Measurements from ENCODE around the gene UBAC2.
A peak's percentile ranks its signal among the peaks of the same experiment; 100 is the strongest.
"Not testable (repeated sequence)": the region's sequence is repeated elsewhere in the genome, so short reads cannot be mapped to it uniquely, and the experiment has no call there.

UBAC2 gene

DNA sequence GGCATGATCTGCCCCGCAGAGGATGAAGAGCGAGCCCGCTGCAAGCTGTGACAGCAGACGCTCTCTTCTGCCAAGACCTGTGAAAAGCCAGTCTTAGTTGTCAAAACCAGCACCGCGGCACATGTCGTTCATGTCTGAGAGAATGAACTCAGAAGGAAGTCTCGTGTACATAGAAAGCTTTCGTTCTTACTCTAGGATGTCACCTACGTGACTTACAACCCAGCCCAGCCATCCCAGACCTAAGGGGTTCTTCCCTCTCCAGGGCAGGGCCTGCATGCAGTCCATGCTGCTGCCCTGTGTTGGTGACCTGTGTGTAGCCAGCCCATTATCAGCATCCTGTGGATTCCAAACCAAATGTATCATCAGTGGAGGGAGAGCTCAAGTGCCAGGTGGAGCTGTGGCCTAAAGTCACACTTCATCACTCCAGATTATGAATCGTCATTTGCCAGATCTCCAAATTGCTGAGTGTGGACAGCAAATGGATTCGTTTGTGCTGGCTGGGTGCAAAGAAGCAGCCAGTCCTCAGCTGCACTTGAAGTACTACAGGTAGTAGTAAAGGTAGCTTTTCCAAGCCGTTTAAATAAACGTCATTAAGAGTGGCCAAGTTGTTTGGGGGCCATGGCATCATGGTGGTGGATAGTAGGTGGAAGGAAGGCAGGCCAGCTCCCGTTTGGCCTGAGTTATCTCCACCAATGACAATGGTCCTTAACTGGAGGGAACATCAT lies 180.4 kb downstream of the UBAC2 start:
- DNase-seq (ENCODE audit: low spot score): no peak

GRCh38 chr13:99381766-99382165 lies 181.1 kb downstream of the UBAC2 start:
- DNase-seq (ENCODE audit: low spot score): no peak

- no peak for DNase-seq (ENCODE audit: low spot score)
Measured at GRCh38 chr13:99382428-99383133, 181.9 kb downstream of the UBAC2 start.

DNA sequence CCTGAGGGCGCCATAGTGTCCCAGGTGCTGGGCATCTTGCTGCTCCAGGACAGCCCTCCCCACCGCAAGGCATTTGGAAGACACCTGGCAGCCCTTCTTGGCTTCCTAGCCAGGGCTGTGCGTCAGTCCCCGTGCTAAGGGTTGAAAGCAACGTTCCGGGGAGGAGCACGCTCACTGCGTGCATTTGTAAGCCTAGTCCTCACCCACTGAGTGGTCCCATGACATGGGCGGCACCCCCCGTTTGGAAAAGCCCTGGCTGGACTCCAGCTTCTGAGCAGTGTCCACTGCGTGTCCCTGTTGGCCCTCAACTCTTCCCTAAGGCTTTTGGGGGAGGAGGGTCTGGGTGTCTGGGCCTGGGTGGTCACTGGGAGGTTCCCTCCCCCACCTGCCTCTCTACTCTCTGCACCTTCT lies 182.9 kb downstream of the UBAC2 start:
- no peak for DNase-seq (ENCODE audit: low spot score)

DNA sequence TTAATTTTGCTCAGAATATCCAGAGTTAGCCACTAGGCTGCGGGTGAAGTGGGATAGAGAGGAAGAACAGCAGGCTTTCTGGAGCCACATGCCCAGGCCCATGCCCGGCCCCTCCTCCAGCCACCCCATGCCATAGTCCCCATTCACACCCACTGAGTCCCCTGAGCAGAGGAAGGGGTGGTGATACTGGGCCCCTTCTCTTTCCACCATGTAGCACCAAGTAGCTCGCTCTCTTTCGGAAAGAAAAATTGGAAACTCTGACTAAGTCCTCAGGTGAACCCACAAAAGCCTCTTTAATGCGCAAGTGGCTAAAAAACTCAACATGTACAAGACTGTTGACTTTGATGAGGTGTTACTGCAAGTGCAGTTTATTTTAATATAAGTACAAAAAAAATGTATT lies 183.3 kb downstream of the UBAC2 start:
- no peak for DNase-seq (ENCODE audit: low spot score)

DNA sequence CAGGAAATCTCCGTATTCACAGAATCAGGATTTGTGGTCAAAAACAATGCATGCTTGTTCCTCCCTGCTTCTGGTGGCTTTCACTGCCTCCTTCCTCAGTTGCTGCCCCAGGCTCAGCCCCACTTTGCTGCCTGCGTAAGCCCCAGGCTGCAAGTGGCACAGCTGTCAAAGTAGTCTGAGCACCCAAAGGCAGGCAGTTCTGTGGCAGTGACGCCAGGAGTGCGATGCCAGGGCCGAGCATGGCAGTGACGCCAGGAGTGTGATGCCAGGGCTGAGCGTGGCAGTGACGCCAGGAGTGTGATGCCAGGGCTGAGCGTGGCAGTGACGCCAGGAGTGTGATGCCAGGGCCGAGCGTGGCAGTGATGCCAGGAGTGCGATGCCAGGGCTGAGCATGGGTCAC lies 183.8 kb downstream of the UBAC2 start:
- no peak for DNase-seq (ENCODE audit: low spot score)

- DNase-seq (ENCODE audit: low spot score): no peak
Measured at GRCh38 chr13:99385161-99385560, 184.5 kb downstream of the UBAC2 start.

DNA sequence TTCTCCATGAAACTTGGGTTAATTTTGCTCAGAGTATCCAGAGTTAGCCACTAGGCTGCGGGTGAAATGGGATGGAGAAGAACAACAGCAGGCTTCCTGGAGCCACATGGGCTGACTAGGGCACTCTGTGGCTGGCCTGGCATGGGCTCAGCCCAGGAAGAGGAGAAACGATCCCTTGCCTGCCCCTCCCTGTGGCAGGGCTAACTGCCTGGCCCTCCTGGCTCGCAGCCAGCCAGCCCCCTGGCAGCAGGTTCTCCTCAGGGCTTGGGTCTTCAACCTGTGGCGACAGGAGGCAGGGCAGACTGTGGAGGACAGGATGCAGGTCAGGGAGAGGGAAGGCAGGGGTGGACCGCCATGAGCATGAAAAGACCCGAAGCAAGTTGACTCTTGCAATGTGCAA lies 185.3 kb downstream of the UBAC2 start:
- DNase-seq (ENCODE audit: low spot score): no peak

DNA sequence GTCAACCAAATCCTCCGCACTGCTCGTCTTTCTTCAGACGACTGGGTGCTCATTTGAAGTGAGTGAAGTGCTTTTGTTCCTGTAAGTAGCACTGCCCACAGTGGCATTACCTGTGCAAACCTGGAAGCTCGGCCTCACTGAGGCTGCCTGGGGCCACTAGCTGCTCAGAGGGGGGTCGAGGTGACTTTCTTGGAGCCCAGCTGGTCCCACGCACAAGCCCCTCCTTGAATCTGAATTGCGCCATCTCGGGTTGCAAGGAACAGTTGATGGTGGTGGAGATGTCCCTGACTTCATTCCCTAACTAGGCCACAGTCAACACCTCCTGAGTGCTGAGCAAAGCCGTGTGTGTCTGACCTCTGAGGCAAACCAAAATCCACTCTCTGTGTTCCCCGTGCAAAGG lies 185.8 kb downstream of the UBAC2 start:
- DNase-seq (ENCODE audit: low spot score): no peak

DNA sequence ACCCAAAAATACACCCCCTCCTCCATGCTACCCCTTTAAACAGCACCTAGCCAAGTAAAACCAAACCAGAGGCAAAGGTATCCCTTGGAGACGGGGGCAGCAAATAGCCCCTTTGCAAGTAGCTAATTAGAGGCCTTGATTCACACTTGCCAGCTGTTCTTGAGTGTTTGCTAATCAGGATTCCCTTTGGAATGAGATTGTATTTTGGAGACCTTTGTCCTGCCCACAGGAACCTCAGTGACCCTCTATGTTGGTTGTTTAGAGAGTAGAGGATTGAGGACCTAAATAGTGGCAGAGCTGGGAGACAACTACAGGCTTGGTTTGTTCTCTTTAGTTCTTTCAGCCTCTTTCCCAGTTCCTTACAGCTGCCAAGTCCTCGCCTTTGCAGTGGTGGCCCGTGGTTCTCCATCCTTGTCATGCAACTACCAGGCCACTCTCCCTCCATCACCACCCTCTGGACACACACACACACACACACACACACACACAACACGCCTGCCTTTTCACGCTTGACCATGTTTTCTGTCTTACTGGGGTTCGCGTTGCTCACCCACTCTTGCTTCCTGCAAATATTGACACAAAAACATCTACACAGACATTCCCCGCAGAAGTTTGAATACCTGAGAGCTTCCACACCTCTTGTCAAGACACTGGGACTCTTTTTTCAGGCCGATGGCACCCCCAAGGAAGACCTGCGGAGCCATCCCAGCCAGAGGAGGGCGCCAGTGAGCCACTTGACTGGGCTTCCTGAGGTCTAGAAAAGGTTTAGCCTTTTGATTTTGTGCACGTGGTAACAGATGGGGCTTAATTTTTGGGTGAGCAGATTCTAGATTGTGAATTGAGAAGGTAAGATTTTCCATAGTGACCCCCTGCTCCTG lies 186.5 kb downstream of the UBAC2 start:
- DNase-seq (ENCODE audit: low spot score): peak; percentile 86

- DNase-seq (ENCODE audit: low spot score): no peak
Measured at GRCh38 chr13:99388334-99388923, 187.8 kb downstream of the UBAC2 start.

DNA sequence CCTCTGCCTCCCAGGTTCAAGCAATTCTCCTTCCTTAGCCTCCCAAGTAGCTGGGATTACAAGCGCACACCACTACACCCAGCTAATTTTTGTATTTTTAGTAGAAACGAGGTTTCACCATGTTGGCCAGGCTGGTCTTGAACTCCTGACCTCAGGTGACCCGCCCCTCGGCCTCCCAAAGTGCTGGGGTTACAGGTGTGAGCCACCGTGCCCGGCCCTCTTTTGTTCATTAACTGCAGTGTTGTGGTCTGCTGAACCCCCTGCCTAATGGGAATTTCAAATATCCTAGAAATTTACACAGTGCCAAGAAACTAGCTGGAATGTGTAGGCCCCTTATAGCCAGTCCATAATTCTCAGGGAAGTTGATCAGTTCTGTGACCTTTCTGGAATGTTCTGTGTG lies 188.4 kb downstream of the UBAC2 start:
- DNase-seq (ENCODE audit: low spot score): not testable (repeated sequence)

- no peak for DNase-seq (ENCODE audit: low spot score)
Measured at GRCh38 chr13:99389520-99390304, 189.1 kb downstream of the UBAC2 start.

GRCh38 chr13:99390601-99391000 lies 189.9 kb downstream of the UBAC2 start:
- DNase-seq (ENCODE audit: low spot score): no peak

GRCh38 chr13:99391781-99392469 lies 191.3 kb downstream of the UBAC2 start:
- DNase-seq (ENCODE audit: low spot score): no peak

DNA sequence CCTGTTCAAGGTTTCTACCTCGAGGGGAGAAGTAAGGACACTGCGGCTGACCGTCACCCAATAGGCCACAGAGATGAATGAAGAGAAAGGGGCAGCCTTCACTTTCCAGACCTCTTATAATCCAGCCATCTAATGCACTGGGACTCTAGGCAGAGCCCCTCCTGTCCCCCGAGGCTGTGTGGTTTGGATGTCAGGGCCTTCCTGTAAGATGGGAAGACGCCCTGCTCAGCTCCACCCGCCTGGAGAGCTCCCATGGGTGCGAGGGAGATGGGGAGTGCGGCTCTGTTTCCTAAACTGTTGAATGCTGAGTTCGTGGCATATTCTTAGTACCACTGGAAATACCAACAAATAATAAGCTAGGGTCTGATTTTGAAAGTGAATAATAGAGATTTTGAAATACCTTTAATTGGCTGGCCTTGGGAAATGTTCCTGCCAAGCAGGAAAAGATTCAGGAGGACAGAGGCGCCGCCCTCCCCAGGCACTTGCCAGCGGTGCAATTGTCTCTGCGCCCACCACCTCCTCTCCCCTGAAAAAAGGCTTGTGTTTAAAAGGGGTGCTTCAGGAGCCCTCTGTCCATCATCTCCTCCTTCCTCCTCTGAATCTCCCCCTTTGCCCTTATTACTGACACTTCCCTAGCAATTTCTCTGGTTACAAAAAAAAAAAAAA lies 191.9 kb downstream of the UBAC2 start:
- DNase-seq (ENCODE audit: low spot score): no peak

GRCh38 chr13:99393391-99393790 lies 192.7 kb downstream of the UBAC2 start:
- DNase-seq (ENCODE audit: low spot score): not testable (repeated sequence)

- no peak for DNase-seq (ENCODE audit: low spot score)
Measured at GRCh38 chr13:99393791-99394735, 193.4 kb downstream of the UBAC2 start.

DNA sequence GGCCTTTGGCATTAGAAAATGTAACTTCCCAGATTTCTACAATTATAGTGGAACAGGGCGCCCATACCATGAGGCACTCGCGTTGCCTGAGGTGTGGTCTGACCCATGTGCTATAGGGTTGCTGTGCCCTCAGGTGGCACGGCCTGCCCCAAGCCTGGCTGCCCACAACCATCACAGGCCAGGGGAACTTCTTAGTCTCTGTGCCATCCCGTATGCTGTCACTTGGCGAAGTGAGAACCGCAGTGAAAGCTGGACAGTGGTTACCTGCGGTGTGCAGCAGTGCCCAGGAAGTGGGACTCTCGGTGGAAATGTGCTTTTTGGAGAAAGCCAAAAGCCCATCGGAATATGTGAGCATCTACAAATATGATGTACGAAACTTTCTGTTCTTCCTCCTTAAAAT lies 194.8 kb downstream of the UBAC2 start:
- DNase-seq (ENCODE audit: low spot score): no peak
